Fibroblast of skin of left biceps (primary cell): Measurements from ENCODE around the gene TTC28.
"Not testable (repeated sequence)": the region's sequence is repeated elsewhere in the genome, so short reads cannot be mapped to it uniquely, and the experiment has no call there.

Experiments
- DNase-seq, 2 experiments: peaks; one replicate each; pipeline ENCODE4 v3.0.0-alpha.2; 2013; ENCODE audit warnings: low read depth in 2 of 2

TTC28 gene

GRCh38 chr22:28364105-28364504 lies 315.5 kb downstream of the TTC28 start:
- DNase-seq: not testable (repeated sequence)

GRCh38 chr22:28360939-28361338 lies 318.7 kb downstream of the TTC28 start:
- no peak for DNase-seq

DNA sequence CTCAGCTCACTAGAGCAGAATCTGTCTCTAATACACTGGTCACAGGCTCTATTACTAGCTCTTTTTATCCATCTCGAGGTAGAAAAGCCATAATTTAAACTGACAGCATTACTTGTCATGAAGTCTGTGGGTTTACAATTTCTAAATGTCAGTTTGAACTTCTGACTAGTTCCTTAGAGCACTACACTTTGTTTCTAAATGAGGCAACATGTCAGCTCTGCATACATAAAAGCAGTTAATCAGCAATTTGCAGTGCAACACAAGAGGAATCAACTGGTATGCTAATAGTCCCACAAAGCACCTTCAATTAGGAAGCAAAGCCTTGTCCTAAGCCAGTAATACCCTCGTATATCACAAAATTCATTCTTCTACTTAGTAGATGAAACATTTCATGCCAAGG lies 321.3 kb downstream of the TTC28 start:
- no peak for DNase-seq

DNA sequence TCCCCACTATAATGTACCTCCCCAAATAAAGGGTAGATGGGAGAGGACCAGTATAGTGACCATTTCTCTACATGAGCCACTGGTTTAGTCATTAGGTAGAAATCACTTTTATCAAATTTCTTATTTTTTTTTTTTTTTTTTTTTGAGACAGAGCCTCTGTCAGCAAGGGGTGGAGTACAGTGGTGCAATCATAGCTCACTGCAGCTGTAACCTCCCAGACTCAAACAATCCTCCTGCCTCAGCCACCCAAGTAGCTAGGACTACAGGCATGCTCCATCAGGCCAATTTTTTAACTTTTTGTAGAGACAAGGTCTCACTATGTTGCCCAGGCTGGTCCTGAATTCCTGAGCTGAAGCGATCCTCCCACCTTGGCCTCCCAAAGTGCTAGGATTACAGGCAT lies 322.4 kb downstream of the TTC28 start:
- DNase-seq: no peak

DNA sequence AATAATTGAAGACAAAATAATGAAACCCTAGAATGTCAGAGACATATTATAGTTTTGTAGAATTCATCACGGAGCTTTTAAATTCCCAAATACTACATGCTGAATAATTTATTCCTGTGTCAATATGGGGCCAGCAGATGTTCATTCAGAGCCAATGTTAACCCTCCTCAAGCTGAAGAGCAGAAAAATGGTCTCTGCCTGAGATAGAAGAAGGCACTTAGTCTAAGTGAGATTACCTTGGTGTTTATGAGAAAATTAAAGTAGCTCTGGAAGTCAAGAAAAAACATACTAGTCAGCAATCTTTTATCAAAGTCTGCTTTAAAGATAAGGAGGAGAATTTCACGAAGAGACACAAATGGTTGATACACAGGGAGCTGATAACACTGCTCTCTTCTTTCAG lies 328.2 kb downstream of the TTC28 start:
- DNase-seq: no peak

DNA sequence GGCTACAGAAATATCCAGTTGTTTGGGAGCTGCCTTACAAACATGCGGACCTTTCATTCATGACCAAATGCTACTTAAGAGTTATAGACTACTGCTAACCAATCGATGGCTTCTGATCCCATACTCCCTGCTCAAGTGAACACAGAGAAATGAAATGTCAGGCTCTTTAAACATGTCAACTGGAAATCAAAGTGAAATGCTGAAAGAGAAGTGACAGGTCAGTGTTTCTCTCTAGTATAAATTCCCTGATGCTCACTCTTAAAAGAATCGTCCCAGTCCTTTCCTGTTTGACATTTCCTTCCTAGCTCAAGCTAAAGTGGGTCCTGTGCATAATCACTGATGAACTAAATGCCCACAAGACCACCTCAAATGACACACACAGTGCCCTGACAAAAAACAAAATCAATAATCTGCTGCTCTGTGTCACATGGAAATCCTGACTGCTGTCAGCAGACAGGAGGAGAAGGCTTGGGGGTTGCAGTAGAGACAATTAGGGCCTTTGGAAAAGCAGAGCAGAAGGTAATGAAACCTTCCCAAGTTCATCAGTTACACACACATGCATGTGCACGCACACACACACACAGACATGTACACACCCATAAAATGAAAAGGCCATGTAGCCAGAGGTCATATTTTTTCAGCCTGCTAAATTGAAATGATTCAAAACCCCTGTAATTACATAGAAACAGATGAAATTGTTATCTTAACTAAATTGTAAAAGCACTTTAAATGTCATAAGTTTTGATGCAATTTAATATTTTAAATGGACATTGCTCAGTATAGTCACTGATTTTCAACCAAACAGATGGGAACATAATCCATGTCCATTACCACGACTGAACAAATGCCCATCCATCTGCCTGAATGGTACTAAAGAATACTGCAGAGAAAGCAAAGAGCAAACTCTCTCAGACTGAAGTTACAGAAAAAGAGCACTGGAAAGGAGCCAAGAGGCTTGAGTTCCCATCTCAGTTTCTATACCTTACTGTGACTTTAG lies 330.7 kb downstream of the TTC28 start:
- no peak for DNase-seq

GRCh38 chr22:28346308-28346707 lies 333.3 kb downstream of the TTC28 start:
- no peak for DNase-seq

DNA sequence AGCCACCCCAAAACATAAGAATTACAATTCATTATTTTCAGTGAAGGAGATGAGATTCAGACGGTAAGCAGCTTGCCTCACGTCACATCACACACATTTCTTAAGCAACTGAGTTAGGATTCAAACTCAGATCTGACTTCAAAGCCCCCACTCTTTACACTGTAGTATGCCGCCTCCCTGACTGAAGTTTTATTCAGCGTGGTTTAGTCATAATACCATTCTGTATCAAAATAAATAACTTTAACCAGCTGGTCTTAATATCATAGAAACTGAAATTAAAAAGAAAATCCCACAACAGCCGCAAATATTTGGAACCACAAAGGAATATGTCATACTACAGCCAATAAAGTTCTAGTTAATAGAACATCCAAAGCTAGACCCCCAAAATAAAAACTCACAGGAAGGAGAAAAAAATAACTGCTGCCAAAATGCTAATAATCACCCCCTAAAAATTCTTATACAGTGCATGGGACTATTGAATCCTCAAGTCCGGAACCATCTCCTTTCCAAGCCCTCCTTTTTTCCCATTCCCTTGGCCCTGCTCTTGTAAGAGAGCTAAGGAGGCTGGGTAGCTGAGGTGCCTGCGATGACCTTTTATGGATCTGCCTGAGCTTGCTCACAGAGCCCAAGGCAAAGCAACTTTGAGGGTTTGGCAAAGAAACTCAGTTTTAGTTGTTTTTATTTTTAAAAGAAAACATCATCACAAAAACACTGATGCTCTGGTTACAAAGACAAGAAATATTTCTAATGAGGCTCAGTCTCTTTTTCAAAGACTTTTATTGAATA lies 334.5 kb downstream of the TTC28 start:
- peak in 1 of 2 experiments; percentile 25 for DNase-seq

- DNase-seq: peak in 1 of 2 experiments; percentile 10
These were observed 338.6 kb downstream of the TTC28 start for GRCh38 chr22:28341001-28341400.

DNA sequence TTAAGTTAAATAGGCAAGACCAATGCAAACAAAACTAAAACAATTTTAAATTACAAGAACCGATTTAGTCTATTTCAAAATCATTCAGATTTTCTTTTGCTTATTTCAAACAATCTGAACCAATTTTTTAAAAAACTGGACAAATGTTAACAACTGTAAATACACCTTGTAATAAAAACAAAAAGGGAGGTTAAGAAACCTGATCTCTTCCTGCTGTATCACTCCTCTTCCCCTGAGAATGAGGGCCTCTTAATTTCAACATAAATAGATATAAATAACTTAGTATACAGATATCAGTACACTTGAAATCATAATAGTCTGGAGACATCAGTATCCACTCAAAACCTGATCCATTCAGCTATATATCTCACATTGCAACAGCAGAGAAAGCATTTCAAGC lies 346.6 kb downstream of the TTC28 start:
- no peak for DNase-seq

GRCh38 chr22:28332410-28332809 lies 347.2 kb downstream of the TTC28 start:
- no peak for DNase-seq

- no peak for DNase-seq
These were observed 347.9 kb downstream of the TTC28 start for GRCh38 chr22:28331695-28332094.

DNA sequence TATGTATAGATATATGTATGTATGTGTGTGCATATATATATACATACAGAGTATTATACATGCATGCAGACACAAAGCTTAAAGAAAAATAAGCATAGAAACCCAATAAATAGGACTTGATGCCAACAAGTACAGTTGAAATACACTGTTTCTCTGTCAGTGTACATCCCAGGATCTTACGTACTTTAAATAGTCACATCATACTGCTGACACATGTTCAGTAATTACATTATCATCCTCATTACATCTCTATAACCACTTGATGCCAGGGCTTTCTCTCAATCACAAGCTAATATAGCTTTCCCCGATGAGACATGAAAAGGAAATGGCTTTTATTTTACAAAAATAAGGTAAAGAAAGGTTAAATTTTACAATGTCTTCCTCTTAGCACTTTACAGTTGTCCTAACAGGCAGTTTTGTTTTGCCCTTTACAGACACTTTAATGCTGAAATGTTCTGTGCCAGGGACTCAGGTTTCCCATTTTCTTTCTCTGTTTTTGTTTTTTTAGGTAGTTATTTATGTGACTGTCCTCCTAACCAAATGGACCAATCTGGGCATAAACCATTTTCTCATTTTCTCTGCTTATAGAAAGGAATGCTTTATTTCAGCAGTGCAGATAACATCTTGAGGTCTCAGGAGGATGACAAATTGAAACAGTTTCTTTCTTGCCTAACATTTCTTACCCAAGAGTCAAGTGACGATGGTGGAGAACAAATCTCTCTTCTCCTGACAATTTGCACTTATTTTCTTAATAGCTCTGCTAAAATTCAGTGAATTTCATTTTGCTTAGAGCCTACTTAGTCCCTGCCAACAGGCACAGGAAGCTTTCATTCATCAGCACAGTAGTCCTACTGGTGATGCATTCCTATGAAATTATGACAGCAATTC lies 350.2 kb downstream of the TTC28 start:
- peak; percentile 6 to 16 for DNase-seq

- no peak for DNase-seq
These were observed 350.9 kb downstream of the TTC28 start for GRCh38 chr22:28328756-28329155.

GRCh38 chr22:28316014-28316413 lies 363.6 kb downstream of the TTC28 start:
- DNase-seq: no peak

DNA sequence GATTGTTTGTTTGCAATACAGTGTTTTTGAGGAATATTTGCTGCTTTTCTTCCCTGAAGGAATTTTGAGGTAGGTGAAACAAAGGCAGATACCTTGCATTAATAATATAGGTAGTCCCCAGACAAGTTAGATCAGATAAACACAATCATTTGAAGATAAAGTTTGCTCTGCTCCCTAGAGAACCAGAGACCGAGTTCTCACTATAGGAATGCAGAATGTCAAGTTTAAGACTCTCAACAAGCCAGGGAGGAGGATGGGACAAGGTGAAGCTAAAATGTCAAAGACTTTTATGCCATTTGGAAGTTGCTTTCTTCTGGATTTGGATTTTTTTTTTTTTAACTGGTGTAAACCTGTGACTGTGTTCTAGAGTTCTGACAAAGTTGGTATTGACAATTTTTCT lies 364.7 kb downstream of the TTC28 start:
- no peak for DNase-seq

GRCh38 chr22:28310299-28310698 lies 369.3 kb downstream of the TTC28 start:
- no peak for DNase-seq

DNA sequence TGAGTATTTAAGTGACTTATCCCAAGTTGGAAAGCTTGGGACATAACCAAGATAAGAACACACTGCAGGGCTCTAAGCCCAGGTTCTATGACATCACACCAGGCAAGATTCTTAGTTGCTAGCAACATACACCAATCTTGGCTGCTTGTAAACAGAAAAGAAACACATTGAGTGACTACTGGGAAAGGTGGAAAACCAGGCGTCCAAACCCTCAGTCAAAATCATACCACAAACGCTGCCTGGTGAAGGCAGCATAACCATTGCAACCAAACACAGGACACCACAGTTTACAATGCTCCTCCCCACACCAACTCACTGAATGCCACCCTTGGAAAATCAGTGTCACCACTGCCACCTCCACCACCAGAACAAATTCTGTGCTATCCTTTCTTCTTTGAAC lies 379.9 kb downstream of the TTC28 start:
- no peak for DNase-seq

- no peak for DNase-seq
These were observed 380.3 kb downstream of the TTC28 start for GRCh38 chr22:28299309-28299708.

GRCh38 chr22:28297504-28297903 lies 382.1 kb downstream of the TTC28 start:
- no peak for DNase-seq

DNA sequence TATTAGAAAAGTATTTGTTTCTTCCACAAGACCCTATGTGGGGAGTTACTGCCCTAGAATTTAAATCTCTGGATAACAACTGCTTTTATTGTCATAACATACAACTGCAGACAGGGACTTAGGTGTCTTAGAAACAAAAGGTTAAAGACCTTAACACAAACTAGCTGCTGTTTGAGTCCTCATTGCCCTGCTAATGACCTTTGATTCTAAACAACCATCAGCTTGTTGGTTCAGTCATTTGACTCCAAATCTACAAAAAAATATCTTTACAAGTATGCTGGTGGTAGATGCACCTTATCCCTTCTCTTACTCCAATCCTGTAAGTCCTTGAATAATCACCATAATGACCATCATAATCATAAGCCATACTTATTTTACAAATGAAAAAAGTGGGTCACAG lies 383.2 kb downstream of the TTC28 start:
- DNase-seq: no peak
